NAMALWA (cell line): ENCODE measurements around the gene ESRRA.

Experiments
- DNase-seq: peaks from one replicate; pipeline ENCODE4 v3.0.0-alpha.2; 2015; ENCODE audit warnings: low spot score

ESRRA gene

GRCh38 chr11:64275031-64275800 is 30.1 kb upstream of the ESRRA start:
- DNase-seq = no peak

GRCh38 chr11:64275841-64276240 is 29.5 kb upstream of the ESRRA start:
- no peak for DNase-seq

- no peak for DNase-seq
Measured at GRCh38 chr11:64276653-64277431, 28.5 kb upstream of the ESRRA start.

GRCh38 chr11:64278576-64279190 is 26.6 kb upstream of the ESRRA start:
- DNase-seq = no peak

- DNase-seq = no peak
Measured at GRCh38 chr11:64281957-64282770, 23.2 kb upstream of the ESRRA start.

- no peak for DNase-seq
Measured at GRCh38 chr11:64283092-64283491, 22.2 kb upstream of the ESRRA start.

- peak; percentile 95 for DNase-seq
Measured at GRCh38 chr11:64284048-64284961, 21.0 kb upstream of the ESRRA start, which contains the start of gene BAD. BAD (minus strand) TSS chr11:64284665; CDS start chr11:64284368, 297 bp downstream.

GRCh38 chr11:64284962-64285884 is 20.1 kb upstream of the ESRRA start, which contains the start of gene GPR137:
GPR137 (plus strand) TSS chr11:64285848; CDS start chr11:64286525, 677 bp downstream.
- peak; percentile 88 for DNase-seq

GRCh38 chr11:64285885-64286800 is 19.2 kb upstream of the ESRRA start:
- peak; percentile 65 for DNase-seq

- DNase-seq = no peak
Measured at GRCh38 chr11:64286801-64287159, 18.5 kb upstream of the ESRRA start.

- no peak for DNase-seq
Measured at GRCh38 chr11:64287676-64288352, 17.5 kb upstream of the ESRRA start.

- DNase-seq = no peak
Measured at GRCh38 chr11:64288353-64288750, 17.0 kb upstream of the ESRRA start.

- DNase-seq = no peak
Measured at GRCh38 chr11:64289002-64289564, 16.2 kb upstream of the ESRRA start.

- no peak for DNase-seq
Measured at GRCh38 chr11:64290352-64291261, 14.7 kb upstream of the ESRRA start.

- DNase-seq = no peak
Measured at GRCh38 chr11:64291262-64291751, 14.0 kb upstream of the ESRRA start, which contains the start of gene KCNK4. KCNK4 (plus strand) TSS chr11:64291302; CDS start chr11:64293019, 1,717 bp downstream.

- DNase-seq = no peak
Measured at GRCh38 chr11:64291752-64292459, 13.4 kb upstream of the ESRRA start.
